ENCODE data around the gene TMEM248.
A peak's percentile ranks its signal among the peaks of the same experiment; 100 is the strongest.
"Not testable (repeated sequence)": the region's sequence is repeated elsewhere in the genome, so short reads cannot be mapped to it uniquely, and the experiment has no call there.

TMEM248 gene

DNA sequence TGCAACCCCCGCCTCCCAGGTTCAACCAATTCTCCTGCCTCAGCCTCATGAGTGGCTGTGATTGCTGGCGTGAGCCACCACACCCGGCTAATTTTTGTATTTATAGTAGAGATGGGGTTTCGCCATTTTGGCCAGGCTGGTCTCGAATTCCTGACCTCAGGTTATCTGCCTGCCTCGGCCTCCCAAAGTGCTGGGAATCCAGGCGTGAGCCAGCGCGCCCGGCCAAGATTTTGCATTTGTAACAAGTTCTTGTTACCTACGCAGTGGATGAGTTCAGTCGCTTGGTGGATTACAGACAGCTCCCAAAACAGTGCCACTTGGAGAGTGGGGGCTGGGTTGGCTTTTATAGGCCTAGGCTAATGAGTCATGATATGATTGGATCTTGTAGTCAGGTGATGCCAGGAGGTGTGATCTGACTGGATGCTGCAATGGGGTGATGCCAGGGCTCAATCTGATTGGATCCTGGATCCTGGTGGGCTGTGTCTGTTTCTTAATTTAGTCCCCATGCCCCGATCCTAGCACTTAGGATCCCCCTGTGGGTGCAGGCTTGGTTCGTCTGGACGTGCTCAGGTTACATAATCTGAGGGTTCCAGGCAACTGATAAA is 54.1 kb downstream of the TMEM248 start:
- H3K27me3 ChIP-seq (ENCODE audit: control insufficient read depth, insufficient read depth, low read length): no peaks in the 10 kb centered on the region
- H3K36me3 ChIP-seq (ENCODE audit: control insufficient read depth, insufficient read depth, low read length): no peaks in the 10 kb centered on the region
- no peak overlapping the region for H3K4me3 ChIP-seq (ENCODE audit: low read depth, low read length)
- no peak overlapping the region for H3K27ac ChIP-seq (ENCODE audit: low read depth, low read length)
- no peak overlapping the region for H3K9ac ChIP-seq (ENCODE audit: low read depth, low read length)
- no peaks in the 10 kb centered on the region for H3K9me3 ChIP-seq (ENCODE audit: control insufficient read depth, insufficient read depth, low read length)
- H3K4me1 ChIP-seq (ENCODE audit: control insufficient read depth, insufficient read depth, low read length): no peaks in the 10 kb centered on the region

DNA sequence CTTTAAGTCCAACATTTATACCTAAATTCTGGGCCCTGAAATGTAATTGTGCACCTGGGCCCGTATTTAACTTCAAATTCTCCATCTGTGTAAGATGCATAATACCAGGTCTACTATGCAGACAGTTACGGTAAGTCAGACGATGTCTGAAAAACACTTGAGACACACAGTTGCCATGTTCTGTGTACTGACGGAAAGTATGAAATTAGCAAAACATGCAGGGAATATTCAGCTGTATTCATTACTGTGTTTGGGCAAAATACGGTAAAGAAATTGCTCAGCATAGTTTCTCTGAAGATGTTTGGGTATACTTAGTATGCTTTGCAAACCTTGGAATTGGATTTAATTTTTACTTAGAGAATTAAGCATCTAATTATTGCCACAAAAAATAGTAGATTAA is 57.3 kb downstream of the TMEM248 start:
- not testable (repeated sequence) for H3K27me3 ChIP-seq (ENCODE audit: control insufficient read depth, insufficient read depth, low read length); H3K4me1 ChIP-seq (ENCODE audit: control insufficient read depth, insufficient read depth, low read length); H3K4me3 ChIP-seq (ENCODE audit: low read depth, low read length); H3K9ac ChIP-seq (ENCODE audit: low read depth, low read length); H3K36me3 ChIP-seq (ENCODE audit: control insufficient read depth, insufficient read depth, low read length); H3K27ac ChIP-seq (ENCODE audit: low read depth, low read length); H3K9me3 ChIP-seq (ENCODE audit: control insufficient read depth, insufficient read depth, low read length)

DNA sequence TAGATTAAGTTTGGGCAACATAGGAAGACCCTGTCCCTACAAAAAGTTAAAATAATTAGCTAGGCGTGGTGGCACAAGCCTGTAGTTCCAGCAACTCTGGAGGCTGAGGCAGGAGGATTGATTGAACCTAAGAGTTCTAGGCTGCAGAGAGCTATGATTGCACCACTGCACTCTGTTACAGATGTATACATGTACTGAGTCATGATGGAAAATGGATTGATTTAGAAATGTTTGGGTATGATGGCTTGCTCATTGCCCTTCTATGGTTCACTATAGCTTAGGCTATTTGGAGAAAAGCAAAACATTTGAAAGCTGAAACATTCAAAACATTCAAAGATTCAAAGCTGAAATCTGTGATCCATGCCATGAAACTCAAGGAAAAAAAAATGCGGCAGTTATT is 58.0 kb downstream of the TMEM248 start:
- not testable (repeated sequence) for H3K27ac ChIP-seq (ENCODE audit: low read depth, low read length); H3K4me3 ChIP-seq (ENCODE audit: low read depth, low read length); H3K4me1 ChIP-seq (ENCODE audit: control insufficient read depth, insufficient read depth, low read length); H3K9me3 ChIP-seq (ENCODE audit: control insufficient read depth, insufficient read depth, low read length); H3K27me3 ChIP-seq (ENCODE audit: control insufficient read depth, insufficient read depth, low read length); H3K36me3 ChIP-seq (ENCODE audit: control insufficient read depth, insufficient read depth, low read length); H3K9ac ChIP-seq (ENCODE audit: low read depth, low read length)

DNA sequence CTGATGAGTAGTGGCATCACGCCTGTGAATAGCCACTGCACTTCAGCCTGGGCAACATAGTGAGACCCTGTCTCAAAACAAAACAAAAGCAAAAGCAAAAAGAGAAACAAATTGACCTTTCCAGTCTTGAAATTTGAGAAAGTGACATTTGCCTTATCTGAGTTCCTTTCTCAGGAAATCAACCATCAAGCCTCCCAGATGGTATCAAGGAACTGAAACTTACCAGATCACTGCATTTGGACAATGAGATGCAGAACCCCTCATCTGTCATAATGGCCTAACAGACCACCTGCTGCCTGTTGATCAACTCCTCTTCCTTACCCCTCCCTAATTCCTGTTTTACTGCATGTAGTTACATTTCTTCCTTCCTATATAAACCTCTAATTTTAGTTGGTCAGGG is 59.3 kb downstream of the TMEM248 start:
- not testable (repeated sequence) for H3K36me3 ChIP-seq (ENCODE audit: control insufficient read depth, insufficient read depth, low read length); H3K4me1 ChIP-seq (ENCODE audit: control insufficient read depth, insufficient read depth, low read length); H3K9me3 ChIP-seq (ENCODE audit: control insufficient read depth, insufficient read depth, low read length); H3K9ac ChIP-seq (ENCODE audit: low read depth, low read length); H3K27ac ChIP-seq (ENCODE audit: low read depth, low read length); H3K27me3 ChIP-seq (ENCODE audit: control insufficient read depth, insufficient read depth, low read length); H3K4me3 ChIP-seq (ENCODE audit: low read depth, low read length)

DNA sequence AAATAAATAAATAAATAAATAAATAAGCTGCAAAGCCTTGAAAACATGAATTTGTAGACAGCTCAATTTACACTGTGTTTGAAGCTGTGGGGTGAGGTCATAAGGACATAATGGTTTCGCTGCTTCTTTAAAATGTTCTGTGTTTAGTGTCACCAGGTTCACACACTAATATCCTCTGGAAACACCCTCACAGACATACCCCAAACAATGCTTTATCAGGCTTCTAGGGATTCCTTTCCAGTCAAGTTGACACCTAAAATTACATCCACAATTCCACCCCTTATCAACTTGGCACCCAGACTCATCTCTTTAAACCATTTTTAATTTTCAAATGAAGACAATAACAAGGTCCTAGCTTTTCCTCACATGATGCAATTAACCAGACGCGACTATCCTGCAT is 68.5 kb downstream of the TMEM248 start:
- H3K9me3 ChIP-seq (ENCODE audit: control insufficient read depth, insufficient read depth, low read length); H3K27me3 ChIP-seq (ENCODE audit: control insufficient read depth, insufficient read depth, low read length); H3K27ac ChIP-seq (ENCODE audit: low read depth, low read length); H3K4me3 ChIP-seq (ENCODE audit: low read depth, low read length); H3K4me1 ChIP-seq (ENCODE audit: control insufficient read depth, insufficient read depth, low read length); H3K9ac ChIP-seq (ENCODE audit: low read depth, low read length): not testable (repeated sequence)
- H3K36me3 ChIP-seq (ENCODE audit: control insufficient read depth, insufficient read depth, low read length): peaks cover 33% of the 10 kb centered on the region

DNA sequence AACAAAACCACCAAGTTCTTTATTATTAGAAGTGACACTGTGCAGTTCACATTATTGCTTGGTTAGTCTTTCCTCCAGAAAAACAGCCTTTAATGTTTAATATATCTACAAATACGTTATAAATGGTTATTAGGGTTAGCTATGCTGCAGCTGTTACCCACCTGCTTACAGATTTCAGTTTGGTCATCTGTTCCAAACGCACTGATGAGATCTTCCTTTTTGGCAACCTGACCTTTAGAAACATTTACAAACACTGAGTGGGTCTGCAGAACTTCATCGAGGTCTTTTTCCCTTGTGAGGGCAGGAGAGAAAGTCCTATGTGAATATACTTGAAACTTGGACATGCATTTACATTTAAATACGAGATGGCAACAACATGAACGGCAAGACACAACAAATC is 73.0 kb downstream of the TMEM248 start:
- H3K27me3 ChIP-seq (ENCODE audit: control insufficient read depth, insufficient read depth, low read length); H3K9ac ChIP-seq (ENCODE audit: low read depth, low read length); H3K9me3 ChIP-seq (ENCODE audit: control insufficient read depth, insufficient read depth, low read length); H3K4me1 ChIP-seq (ENCODE audit: control insufficient read depth, insufficient read depth, low read length); H3K27ac ChIP-seq (ENCODE audit: low read depth, low read length): not testable (repeated sequence)
- Histone ChIP-seq H3K36me3 (ENCODE audit: control insufficient read depth, insufficient read depth, low read length) (peaks cover 30% of the 10 kb centered on the region), H3K4me3 (ENCODE audit: low read depth, low read length) (peak overlapping the region; percentile 85; the same call in 1 of the 2 replicates)

DNA sequence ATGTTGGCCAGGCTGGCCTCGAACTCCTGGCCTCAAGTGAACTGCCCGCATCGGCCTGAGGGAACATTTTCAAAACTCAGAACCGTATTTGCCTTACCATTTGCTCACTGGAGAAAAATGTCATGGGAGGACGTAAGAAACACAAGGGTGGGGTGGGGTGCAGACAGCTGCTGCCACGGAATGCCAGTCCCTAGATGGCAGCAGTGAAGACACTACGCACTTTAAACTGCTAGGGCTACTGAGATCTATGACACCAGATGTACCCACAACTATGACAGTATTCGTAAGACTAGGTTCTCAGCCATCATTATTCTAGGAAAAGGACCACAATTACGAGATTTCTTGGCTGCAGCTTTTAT is 73.6 kb downstream of the TMEM248 start:
- Histone ChIP-seq H3K36me3 (ENCODE audit: control insufficient read depth, insufficient read depth, low read length) (peaks cover 30% of the 10 kb centered on the region), H3K9ac (ENCODE audit: low read depth, low read length) (peak overlapping the region; percentile 84), H3K4me3 (ENCODE audit: low read depth, low read length) (peak overlapping the region; percentile 85), H3K27ac (ENCODE audit: low read depth, low read length) (peak overlapping the region; percentile 94)
- not testable (repeated sequence) for H3K9me3 ChIP-seq (ENCODE audit: control insufficient read depth, insufficient read depth, low read length); H3K27me3 ChIP-seq (ENCODE audit: control insufficient read depth, insufficient read depth, low read length); H3K4me1 ChIP-seq (ENCODE audit: control insufficient read depth, insufficient read depth, low read length)

DNA sequence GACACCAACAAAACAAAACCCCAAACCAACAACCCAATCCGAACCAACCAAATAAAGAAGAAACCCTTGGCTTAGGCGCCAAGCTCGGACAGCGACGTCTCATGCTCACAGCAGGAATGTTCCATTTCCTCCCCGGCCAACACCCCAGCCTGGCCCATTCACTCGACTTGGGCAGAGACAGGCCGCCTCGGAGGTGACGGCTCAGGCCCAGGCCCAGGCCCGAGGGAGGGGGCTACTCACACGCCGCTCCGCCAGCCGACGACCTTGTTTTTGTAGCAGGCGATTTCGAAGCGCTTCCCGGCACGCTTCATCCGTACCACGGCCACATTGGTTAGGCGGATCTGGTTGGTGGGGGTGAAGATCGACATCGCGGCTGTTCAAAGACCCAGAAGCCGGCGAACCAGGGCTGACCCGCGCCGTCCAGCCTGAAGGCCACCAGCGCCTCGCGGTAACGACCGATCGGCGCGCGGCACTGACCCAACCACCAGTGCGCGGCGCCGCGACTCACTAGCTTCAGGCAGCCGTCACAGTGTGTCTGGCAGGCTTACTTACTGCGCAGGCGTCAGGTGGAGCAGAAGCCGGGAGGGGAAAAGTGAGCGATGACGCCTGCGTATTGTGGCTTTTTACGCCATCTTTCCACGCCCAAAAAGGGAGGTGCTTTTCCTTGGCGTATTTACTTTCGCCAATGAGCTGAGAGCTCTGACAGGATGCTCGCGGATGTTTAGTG is 74.2 kb downstream of the TMEM248 start, which contains the start of gene SBDS:
Gene SBDS, minus strand, starts transcription at position 537 of the 727 bp plus-strand sequence. Its CDS starts 169 bp downstream, at position 368.
- H3K4me1 ChIP-seq (ENCODE audit: control insufficient read depth, insufficient read depth, low read length); H3K27me3 ChIP-seq (ENCODE audit: control insufficient read depth, insufficient read depth, low read length); H3K9me3 ChIP-seq (ENCODE audit: control insufficient read depth, insufficient read depth, low read length): not testable (repeated sequence)
- Histone ChIP-seq H3K36me3 (ENCODE audit: control insufficient read depth, insufficient read depth, low read length) (peaks cover 30% of the 10 kb centered on the region), H3K9ac (ENCODE audit: low read depth, low read length) (peak within 1 kb of the TSS; percentile 84), H3K27ac (ENCODE audit: low read depth, low read length) (peak within 1 kb of the TSS; percentile 94), H3K4me3 (ENCODE audit: low read depth, low read length) (peak within 1 kb of the TSS; percentile 97)

DNA sequence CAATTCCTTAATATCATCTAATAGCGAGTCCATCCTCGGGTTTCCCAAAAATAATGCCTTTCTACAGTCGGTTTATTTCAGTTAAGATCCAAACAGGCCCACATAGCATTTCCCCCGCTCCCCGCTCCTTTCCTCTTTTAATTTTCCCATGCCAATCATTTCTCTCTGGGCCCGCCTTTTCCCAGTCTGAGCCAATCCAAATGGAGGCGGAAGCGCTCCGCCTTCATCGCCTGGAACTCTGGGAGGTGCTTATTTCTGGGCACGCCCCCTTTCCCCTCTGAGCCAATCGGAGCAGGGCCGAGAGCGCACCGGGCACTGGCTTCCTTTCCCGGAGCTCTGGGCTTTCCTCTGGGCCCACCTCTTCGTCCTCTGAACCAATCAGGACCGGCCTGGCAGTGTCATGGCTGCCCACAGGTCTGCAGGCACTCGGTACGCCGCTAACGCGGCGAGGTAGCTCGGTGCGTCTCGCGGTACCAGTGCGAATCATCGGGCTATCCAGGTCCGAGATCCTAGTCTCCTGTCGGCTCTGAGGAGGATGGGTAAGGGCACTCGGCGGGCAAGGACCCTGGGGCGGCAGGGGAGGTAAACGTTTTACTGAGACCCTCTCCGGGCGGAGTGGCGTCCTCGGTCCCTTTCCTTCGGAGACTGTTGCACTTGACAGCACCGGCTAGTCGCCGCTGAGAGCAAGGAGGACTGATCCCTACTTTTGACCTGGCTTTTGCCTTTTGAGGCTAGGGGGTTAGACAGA is 75.6 kb downstream of the TMEM248 start, which contains the start of gene TYW1:
Gene TYW1, plus strand, starts transcription at position 390 of the 748 bp plus-strand sequence. Its CDS starts 146 bp downstream, at position 536.
- H3K27me3 ChIP-seq (ENCODE audit: control insufficient read depth, insufficient read depth, low read length); H3K9me3 ChIP-seq (ENCODE audit: control insufficient read depth, insufficient read depth, low read length); H3K4me1 ChIP-seq (ENCODE audit: control insufficient read depth, insufficient read depth, low read length): not testable (repeated sequence)
- peak within 1 kb of the TSS; percentile 75 for H3K9ac ChIP-seq (ENCODE audit: low read depth, low read length)
- peaks cover 24% of the 10 kb centered on the region for H3K36me3 ChIP-seq (ENCODE audit: control insufficient read depth, insufficient read depth, low read length)
- peak within 1 kb of the TSS; percentile 97 for H3K4me3 ChIP-seq (ENCODE audit: low read depth, low read length)
- H3K27ac ChIP-seq (ENCODE audit: low read depth, low read length): peak within 1 kb of the TSS; percentile 83

DNA sequence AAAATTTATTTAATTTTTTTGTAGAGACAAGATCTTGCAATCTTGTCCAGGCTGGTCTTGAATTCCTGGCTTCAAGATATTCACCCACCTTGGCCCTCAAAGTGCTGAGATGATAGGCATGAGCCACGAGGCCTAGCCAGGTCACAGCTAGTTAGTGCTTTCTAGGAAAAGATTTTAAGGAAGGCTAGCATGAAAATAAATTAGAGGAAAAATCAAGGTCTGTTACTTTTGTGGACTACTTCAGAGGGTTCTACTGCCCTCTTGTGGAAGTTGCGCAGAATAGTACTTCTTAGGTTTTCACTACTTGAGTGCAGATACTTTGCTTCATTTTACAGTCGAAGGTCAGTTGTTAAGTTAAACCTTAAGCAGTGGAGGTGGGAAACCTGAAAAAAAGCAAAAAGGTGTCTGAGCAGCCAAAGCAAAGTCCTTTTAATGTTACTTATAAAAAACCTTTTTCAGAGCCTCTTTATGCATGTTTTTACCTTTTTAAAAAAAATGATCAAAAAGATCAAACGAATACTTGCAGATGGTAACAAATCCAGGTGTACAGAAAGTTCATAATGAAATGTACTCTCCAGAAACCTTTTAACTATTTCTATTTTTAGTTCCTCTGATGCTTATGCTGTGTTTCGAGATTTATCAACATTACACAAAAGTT is 79.7 kb downstream of the TMEM248 start:
- H3K4me1 ChIP-seq (ENCODE audit: control insufficient read depth, insufficient read depth, low read length); H3K9me3 ChIP-seq (ENCODE audit: control insufficient read depth, insufficient read depth, low read length); H3K4me3 ChIP-seq (ENCODE audit: low read depth, low read length); H3K9ac ChIP-seq (ENCODE audit: low read depth, low read length); H3K27me3 ChIP-seq (ENCODE audit: control insufficient read depth, insufficient read depth, low read length); H3K36me3 ChIP-seq (ENCODE audit: control insufficient read depth, insufficient read depth, low read length); H3K27ac ChIP-seq (ENCODE audit: low read depth, low read length): not testable (repeated sequence)

DNA sequence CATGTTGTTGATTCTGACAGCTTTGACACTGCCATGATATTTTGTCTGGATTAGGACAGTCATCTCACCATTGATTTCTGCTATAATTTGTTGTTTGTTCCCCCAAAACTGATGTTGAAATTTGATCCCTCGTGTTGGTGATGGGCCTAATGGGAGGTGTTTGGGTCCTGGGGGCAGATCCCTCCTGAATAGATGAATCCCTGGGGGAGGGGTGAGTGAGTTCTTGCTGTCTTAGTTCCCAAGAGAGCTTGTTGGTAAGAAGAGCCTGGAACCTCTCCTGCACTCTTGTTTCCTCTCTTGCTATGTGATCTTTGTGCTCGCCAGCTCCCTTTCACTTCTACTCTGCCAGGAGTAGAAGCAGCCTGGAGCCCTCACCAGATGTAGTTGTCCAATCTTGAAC is 83.1 kb downstream of the TMEM248 start:
- not testable (repeated sequence) for H3K4me1 ChIP-seq (ENCODE audit: control insufficient read depth, insufficient read depth, low read length); H3K9me3 ChIP-seq (ENCODE audit: control insufficient read depth, insufficient read depth, low read length); H3K4me3 ChIP-seq (ENCODE audit: low read depth, low read length); H3K27ac ChIP-seq (ENCODE audit: low read depth, low read length); H3K27me3 ChIP-seq (ENCODE audit: control insufficient read depth, insufficient read depth, low read length); H3K9ac ChIP-seq (ENCODE audit: low read depth, low read length)
- peaks cover 25% of the 10 kb centered on the region for H3K36me3 ChIP-seq (ENCODE audit: control insufficient read depth, insufficient read depth, low read length)
